ENCODE measurements around the gene PCSK9.

DNA sequence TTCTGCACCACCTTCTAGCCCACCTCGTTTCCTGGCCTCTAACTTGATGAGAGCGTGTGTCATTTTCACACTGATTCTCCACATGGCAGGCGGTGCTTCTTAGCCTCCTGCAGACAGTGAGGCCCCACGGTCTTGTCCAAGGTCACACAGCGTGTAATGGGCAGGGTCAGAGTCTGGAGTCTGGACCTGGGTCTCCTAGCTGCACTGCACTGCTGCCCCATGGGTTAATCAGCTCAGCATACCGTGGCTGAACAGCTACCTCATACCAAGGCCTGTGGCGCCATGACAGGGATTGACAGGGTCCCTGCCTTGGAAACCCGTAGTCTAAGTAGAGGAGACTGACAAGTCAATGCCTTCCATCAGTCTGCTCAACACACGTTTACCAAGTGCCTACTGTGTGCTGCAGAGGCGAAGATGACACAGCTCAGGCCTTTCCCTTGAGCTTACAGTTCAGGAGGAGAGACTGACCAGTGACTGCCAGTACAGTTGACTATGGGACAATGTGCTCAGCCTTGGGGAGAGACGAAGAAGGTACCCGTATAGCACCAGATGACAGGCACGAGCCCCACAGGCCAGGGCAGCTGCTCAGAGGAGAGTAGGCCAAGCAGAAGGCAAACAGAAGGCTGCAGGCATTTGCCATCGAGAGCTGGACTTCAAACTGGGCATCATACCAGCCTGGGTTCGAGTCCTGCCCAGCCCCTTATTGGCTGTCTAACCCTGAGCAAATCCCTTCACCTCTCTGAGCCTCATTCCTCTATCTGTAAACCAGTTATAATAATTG is 5.5 kb downstream of the PCSK9 start:
- TF ChIP-seq, protein P1, sequence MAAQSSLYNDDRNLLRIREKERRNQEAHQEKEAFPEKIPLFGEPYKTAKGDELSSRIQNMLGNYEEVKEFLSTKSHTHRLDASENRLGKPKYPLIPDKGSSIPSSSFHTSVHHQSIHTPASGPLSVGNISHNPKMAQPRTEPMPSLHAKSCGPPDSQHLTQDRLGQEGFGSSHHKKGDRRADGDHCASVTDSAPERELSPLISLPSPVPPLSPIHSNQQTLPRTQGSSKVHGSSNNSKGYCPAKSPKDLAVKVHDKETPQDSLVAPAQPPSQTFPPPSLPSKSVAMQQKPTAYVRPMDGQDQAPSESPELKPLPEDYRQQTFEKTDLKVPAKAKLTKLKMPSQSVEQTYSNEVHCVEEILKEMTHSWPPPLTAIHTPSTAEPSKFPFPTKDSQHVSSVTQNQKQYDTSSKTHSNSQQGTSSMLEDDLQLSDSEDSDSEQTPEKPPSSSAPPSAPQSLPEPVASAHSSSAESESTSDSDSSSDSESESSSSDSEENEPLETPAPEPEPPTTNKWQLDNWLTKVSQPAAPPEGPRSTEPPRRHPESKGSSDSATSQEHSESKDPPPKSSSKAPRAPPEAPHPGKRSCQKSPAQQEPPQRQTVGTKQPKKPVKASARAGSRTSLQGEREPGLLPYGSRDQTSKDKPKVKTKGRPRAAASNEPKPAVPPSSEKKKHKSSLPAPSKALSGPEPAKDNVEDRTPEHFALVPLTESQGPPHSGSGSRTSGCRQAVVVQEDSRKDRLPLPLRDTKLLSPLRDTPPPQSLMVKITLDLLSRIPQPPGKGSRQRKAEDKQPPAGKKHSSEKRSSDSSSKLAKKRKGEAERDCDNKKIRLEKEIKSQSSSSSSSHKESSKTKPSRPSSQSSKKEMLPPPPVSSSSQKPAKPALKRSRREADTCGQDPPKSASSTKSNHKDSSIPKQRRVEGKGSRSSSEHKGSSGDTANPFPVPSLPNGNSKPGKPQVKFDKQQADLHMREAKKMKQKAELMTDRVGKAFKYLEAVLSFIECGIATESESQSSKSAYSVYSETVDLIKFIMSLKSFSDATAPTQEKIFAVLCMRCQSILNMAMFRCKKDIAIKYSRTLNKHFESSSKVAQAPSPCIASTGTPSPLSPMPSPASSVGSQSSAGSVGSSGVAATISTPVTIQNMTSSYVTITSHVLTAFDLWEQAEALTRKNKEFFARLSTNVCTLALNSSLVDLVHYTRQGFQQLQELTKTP (IDR thresholded peaks at IDR 0.05; ENCODE audit: low read depth in 1 of 2, partially characterized antibody in 2 of 2), result no peak
- TF ChIP-seq CHD2 (IDR thresholded peaks at IDR 0.05; ENCODE audit: low read depth, low read length) (no peak), CBFB (CRISPR knock-in tag; IDR thresholded peaks at IDR 0.05) (no peak), POLR2A (conservative IDR thresholded peaks at IDR 0.05) (no peak), GATAD2B (IDR thresholded peaks at IDR 0.05; ENCODE audit: borderline replicate concordance) (no peak), TAF15 (IDR thresholded peaks at IDR 0.05; ENCODE audit: low read depth, low read length) (no peak)
- TF ChIP-seq, protein P2, sequence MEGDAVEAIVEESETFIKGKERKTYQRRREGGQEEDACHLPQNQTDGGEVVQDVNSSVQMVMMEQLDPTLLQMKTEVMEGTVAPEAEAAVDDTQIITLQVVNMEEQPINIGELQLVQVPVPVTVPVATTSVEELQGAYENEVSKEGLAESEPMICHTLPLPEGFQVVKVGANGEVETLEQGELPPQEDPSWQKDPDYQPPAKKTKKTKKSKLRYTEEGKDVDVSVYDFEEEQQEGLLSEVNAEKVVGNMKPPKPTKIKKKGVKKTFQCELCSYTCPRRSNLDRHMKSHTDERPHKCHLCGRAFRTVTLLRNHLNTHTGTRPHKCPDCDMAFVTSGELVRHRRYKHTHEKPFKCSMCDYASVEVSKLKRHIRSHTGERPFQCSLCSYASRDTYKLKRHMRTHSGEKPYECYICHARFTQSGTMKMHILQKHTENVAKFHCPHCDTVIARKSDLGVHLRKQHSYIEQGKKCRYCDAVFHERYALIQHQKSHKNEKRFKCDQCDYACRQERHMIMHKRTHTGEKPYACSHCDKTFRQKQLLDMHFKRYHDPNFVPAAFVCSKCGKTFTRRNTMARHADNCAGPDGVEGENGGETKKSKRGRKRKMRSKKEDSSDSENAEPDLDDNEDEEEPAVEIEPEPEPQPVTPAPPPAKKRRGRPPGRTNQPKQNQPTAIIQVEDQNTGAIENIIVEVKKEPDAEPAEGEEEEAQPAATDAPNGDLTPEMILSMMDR (IDR thresholded peaks at IDR 0.05 in 2 of 3, conservative IDR thresholded peaks at IDR 0.05 in 1 of 3; ENCODE audit: insufficient read depth in 2 of 3, low read depth in 1 of 3, low read length in 3 of 3), result no peak
- TF ChIP-seq, protein P3, sequence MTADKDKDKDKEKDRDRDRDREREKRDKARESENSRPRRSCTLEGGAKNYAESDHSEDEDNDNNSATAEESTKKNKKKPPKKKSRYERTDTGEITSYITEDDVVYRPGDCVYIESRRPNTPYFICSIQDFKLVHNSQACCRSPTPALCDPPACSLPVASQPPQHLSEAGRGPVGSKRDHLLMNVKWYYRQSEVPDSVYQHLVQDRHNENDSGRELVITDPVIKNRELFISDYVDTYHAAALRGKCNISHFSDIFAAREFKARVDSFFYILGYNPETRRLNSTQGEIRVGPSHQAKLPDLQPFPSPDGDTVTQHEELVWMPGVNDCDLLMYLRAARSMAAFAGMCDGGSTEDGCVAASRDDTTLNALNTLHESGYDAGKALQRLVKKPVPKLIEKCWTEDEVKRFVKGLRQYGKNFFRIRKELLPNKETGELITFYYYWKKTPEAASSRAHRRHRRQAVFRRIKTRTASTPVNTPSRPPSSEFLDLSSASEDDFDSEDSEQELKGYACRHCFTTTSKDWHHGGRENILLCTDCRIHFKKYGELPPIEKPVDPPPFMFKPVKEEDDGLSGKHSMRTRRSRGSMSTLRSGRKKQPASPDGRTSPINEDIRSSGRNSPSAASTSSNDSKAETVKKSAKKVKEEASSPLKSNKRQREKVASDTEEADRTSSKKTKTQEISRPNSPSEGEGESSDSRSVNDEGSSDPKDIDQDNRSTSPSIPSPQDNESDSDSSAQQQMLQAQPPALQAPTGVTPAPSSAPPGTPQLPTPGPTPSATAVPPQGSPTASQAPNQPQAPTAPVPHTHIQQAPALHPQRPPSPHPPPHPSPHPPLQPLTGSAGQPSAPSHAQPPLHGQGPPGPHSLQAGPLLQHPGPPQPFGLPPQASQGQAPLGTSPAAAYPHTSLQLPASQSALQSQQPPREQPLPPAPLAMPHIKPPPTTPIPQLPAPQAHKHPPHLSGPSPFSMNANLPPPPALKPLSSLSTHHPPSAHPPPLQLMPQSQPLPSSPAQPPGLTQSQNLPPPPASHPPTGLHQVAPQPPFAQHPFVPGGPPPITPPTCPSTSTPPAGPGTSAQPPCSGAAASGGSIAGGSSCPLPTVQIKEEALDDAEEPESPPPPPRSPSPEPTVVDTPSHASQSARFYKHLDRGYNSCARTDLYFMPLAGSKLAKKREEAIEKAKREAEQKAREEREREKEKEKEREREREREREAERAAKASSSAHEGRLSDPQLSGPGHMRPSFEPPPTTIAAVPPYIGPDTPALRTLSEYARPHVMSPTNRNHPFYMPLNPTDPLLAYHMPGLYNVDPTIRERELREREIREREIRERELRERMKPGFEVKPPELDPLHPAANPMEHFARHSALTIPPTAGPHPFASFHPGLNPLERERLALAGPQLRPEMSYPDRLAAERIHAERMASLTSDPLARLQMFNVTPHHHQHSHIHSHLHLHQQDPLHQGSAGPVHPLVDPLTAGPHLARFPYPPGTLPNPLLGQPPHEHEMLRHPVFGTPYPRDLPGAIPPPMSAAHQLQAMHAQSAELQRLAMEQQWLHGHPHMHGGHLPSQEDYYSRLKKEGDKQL (CRISPR knock-in tag; IDR thresholded peaks at IDR 0.05; ENCODE audit: borderline replicate concordance), result no peak
